HG03066 (cell line): ENCODE data around the gene AK1.

Experiments
- ATAC-seq: cut with Tn5 transposase; IDR thresholded peaks from one replicate; pipeline ENCODE4 v1.9.1; 2021; ENCODE audit warnings: low read depth; ENCODE audit not compliant: unreplicated experiment

AK1 gene

DNA sequence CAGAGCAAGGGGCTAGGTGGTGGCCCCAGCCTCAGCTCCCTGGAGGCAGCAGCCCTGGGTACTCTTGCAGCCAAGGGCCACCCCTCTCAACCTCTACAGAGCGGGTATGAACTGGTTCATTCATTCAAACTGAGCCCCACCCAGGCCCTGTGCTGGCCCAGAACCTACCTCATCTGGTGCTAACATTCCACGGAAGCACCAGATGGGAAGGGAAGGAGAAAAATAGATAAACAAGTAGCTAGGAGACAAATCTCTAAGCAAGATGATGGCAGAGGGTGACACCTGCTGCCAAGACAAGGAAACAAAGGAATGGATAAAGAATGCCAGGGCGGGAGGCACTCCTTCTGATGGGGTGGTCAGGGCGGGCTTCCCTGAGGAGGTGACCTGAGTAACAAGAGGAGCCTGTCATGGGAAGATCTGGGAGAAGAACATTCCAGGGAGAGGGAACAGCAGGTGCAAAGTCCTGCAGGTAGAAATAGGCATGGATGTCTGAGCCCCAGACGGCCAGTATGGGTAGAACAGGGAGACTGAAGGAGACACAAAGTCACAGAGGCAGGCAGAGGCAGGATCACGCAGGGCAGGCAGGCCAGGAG is 33.2 kb upstream of the AK1 start:
- ATAC-seq = no peak

DNA sequence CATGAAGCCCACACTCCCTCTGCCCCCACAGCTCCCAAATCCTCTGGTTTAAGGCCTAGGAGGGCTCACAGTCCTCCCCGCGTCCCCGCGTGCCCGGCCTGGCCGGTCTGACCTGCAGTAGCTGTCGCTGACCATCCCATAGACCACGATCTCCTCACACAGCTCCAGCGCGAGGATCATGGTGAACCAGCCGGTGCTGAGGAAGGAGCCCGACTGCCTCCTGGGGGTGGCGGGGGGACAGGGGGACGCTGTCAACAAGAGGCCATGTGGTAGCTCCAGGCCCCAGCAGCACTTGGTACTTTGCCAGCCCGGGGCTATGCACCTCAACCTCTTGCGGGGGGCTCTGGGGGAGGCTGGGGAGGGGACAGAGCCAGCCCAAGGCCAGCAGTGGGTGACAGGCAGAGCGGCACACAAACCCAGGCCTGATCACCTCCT is 32.4 kb upstream of the AK1 start:
- ATAC-seq = no peak

DNA sequence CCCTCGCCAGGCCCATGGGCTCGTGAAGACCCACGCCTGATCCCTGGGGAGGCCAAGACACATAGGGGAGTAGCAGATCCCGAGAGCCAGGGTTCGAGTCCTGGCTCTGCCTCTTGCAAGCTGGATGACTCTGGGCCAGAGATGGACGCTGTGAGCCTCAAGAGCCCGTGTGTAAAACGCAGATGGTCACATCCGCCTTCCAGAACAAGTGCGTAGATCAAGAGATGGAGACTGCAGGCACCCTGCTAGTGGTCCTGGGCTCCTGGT is 31.1 kb upstream of the AK1 start:
- no peak for ATAC-seq

DNA sequence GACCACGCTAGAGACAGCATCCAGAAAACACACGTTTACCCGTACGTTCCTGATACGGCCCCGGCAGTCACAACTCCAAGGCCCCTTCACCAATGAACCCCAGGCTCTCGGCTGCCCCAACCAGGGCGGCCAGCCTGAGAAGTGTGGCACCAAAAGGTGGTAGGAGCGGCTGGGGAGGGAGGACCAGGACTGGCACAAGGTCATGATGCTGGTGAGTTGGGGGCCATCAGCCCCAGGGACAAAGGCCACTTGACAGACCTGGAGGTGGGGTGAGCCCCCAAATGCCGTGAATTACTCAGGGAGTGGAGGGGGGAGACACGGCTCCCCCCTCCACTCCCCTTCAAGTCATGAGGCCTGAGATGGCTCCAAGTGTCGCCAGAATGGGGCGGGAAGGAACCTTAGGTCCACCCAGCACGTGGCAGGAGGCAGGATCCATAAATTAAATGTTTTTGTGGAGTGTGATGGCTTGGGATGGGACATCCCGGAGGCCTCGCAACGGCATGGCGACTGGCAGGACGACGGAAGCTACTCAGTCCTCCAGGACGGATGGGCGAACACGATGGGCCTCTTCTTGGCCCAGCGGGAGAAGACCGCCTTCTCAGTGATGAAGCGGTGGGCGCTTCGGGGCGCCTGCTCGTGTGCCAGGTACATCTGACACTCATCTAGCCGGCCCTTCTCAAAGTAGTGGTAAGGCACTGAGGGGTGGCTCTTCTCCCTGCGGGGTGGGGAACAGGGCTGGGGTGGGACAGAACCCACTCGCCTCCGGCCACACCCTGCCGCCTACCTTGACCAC is 30.6 kb upstream of the AK1 start:
- no peak for ATAC-seq

DNA sequence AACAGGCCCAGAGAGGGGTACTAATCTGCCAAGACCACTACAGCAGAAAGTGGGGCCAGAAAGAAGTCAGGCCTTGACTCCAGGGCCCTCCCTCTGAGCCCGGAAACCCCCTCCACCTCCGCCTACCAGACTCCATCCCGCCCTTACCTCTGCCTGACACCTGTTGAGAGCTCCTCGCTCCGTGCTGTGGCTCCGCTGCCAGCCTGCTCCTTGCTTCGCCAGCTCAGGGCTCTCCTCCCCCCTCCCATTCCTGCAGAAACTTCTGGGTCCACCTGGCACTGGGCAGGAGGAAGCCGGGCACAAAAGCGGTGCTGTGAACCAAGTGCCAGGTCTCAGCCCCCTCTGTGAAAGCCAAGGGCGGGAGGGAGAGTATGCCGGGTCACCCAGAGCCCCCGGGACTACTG is 28.3 kb upstream of the AK1 start:
- no peak for ATAC-seq

DNA sequence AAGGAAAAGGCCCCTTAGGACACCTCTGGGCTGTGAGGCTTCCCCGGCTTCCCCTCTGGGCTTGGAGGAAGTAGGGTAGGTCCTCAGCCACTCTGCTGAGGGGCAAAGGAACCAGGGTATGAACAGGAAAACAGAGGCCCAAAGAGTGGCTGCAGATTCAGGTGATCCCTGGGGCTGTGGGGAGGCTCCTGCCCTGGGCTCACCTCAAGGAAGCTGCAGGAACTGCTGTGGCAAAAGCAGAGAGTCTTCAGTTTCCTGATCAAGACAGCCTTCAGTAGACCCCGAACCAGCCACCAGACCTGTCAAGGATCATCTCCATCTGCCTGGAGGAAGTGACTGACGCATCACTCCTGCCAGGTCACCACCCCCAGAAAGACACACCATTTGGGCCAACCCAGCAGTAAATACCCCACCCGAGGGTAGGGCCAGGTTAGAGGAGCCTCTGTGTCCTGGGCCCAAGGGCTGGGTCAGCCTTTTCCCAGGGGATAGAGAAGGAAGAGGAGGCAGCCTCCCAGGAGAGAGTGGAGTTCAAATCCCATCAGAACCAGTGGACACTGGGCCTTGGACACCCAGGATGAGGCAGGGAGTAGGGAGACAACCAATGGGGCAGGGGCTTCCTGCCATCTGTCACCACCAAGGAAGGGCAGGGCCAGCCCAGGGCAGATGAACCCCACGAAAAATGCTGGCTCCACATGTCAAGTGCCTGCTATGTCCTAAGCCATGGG is 27.7 kb upstream of the AK1 start:
- no peak for ATAC-seq

DNA sequence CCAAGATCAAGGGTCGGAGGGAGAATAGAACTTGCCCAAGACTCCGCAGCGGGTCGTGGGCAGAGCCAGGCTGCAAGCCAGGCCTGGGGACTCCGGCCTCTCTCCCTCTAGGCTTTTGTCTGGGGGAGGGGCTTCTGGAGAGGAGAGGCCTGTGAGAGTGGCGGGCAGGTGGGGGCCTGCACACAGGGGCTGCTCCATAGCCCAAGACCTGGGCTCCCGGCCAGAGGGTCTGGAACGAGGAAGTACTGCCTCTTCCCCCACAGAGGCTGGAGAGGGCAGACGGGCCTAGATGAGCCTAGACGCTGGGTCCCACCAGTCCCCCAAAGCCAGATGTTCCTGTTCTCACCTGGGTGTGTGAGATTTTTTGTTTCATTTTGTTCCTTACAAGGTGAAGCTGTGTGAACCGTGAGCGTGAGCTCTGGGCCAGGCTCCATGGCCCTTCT is 27.1 kb upstream of the AK1 start:
- ATAC-seq = no peak

DNA sequence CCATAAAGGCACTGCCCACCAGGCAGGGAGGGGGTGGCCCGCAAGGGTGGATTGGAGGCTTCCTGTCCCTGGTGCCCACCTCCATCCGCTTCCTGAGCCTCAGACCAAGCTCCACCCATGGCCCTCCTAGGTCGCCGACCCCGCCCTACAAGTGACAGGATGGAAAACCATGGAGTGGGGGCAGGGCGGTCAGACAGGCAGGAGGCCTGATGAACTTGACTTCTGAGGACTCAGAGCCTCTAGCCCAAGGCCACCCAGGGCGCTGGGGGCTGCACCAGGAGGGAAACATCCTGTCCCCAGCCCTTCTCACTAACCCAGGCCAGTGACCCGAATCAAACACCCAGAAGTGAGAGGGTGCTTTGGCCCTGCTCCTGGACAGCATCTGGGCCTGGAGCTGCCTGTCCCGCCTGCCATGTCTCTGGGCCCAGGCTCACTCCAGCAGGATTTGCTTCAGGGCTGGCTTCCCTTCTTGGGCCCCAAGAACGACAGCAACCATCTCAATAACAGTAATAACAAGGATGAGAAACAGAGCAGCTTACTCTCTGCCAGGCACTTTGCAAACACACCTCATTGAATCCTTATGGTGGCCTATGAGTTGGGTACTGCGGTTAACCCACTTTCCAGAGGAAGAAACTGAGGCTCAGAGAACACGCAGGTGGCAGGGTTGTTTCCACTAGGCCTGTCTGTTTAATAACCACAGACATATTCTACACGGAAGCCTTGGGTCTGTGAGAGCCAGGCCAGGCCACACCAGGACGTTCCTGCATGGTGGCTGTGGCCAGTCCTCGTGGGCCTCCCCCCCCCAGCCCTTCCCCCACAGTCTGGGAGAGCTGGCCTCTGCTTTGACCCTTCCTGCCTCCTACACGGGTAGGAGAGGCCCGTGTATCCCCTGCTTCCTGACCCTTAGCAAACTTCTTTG is 26.3 kb upstream of the AK1 start:
- ATAC-seq = no peak

DNA sequence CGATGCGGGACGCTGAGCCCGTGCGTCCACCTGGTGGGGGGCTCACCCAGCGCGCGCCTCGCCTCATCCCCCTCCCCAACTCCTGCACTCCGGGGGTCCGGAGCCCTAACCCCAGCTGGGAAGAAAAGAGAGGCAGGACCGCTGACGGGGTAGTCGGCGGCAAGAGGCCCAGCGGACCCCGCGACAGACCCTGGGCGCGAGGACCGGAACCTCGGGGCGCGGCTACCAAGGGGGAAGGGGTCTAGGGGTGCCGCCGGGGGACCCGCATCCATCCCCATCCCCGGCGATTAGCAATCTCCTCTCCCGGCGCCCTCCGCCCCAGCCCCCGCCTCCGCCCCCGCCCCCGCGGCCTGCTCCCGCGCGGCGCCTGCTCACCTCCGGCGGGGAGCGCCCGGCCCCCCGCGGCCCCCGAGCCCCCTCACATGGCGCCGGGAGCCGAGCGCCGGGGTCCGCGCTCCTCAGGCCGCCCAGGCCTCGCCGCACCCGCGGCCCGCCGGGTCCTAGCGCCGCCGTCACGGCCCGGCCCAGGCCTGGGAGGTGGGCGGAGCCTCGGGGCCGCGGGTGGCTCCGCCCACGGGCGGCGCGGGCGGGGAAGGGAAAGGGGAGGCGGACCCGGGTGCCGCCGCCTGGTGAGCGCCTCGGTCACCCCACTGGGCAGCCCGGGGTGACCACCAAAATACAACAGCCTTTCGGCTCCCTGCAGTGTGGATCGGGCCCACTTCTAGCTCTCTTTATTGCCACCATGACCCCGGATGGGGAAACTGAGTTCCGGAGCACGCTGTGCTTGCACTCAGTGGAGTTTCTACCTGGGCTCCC is 21.9 kb upstream of the AK1 start, which contains the start of gene ST6GALNAC6:
Gene ST6GALNAC6 (minus strand): TSS at position 476 of the 816 bp plus-strand sequence. CDS start 1,622 bp downstream, outside the sequence.
- no peak for ATAC-seq

DNA sequence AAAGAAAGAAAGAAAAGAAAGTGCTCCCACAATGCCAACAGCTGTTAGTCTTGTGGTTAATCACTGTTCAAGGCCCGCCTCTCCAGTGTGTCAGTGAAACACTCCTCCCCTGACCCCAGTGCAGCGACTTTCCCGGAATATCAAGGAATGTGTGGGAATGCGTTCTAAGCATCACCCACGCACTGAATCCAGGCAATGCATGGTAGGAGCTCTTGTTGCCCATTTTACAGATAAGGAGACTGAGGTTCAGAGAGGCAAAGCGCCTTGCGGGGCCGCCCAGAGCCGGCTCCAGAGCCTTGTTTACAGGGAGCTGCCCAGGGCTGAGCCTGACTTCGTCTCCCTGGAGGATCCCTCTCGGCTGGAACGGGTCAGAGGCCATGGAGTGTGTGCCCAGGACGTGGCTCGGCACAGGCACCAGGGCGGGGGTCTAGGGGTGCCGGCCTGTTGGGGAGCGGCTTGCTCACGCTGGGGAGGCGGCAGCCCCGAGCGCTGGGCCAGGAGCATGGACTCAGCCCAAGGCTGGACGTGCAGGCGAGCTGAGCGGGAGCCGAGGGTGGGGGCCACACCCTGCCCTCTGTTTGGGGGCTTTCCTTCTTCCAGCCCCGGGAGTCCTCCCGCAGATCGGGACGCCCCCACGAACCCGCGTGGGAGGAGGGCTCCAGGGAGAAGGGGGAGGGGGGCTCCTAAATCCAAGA is 21.1 kb upstream of the AK1 start:
- no peak for ATAC-seq

DNA sequence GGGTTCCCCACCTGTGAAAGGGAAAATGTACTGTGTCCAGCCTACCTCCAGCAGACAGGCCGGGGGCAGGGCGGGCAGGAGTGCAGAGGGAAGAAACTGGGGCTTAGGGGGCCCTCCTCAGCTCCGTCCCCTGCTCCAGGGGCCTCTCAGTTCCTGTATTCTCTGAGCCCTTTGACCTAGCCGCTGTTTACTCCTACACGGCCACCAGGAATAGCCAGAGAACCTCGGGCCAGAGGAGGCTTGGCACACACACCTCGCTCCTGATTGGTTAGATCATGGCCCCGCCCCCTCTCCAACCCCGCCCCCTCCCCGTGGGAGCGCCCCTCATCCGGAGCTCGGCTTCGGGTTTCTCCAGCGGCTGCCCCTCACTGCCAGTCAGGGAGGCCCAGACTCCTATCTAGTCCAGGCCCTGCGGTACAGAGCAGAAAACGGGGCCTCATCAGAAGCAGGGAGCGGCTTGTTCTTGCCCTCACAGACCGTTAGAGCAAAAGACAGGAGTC is 19.8 kb upstream of the AK1 start:
- no peak for ATAC-seq

DNA sequence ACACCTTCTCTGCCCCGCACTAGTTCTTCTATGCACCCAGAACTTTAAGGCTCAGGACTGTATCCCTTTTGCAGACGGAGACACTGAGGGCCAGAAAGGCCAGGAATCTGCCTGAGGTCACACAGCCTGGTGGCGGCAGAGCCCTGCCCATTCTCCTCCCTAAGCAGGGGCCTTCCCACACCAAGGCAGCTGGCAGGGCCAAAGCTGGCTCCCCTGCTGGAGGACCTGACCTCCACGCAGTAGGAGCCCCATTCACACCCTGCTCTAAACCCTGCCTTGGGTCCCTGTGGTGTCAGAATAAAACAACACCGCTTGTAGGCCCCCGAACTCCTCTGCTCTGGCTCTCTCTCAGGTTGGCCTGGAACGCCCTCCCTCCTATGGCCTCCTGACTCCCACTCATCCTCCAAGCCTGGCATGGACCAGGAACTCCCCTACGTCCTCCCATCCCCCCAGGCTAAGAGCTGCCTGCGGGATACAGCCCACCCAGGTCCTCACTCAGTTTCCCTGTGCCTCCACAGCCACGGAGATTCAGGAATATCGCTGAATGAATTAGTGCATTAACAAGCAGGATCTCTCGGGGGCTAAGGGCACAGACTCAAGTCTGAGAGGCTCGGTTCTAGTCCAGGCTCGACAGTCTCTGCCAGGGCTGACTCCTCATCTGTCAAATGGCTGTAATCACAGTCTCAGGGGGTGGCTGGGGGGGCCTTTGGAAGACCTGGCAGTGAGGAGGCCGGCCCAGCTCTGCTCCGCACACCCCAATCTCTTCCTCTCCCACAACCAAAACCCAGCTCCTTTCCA is 19.1 kb upstream of the AK1 start:
- ATAC-seq = no peak

DNA sequence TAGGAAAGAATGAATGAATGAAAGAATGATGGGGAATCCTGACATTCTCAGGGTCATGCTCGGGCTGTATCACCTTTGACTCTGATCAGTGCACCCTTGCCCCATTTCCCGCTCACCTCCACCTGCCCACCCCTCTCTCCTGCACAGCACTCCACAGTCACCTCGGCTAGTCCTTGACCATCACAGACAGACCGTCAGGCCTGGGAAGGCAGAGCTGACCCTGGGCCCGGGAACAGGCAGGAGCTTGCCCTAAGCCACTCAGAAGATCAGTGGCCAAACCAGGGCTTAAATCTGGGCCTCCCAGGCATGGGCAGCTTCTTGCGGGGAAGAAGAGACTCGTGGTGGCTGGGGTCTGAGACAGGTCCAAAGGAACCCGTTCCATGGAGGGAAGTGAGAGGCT is 18.3 kb upstream of the AK1 start:
- no peak for ATAC-seq

DNA sequence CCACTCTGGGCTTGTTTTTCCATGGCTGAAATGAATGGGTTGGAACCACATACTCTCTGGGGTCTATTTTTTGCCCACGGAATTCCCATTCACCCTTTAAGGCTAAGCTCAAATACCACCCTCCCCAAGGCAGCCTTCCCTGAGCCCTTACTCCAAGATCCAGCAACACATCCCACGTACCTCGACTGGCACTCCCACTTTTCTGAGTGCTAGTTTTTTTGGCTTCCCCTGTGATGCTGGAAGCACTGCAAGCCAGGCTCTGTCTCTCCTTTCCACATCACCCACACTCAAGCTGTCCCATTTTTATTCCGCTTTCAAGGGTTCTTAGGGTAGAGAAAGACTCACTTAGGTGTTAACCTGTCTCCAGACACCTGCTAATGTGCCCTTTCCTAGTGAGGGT is 15.9 kb upstream of the AK1 start:
- ATAC-seq = no peak

DNA sequence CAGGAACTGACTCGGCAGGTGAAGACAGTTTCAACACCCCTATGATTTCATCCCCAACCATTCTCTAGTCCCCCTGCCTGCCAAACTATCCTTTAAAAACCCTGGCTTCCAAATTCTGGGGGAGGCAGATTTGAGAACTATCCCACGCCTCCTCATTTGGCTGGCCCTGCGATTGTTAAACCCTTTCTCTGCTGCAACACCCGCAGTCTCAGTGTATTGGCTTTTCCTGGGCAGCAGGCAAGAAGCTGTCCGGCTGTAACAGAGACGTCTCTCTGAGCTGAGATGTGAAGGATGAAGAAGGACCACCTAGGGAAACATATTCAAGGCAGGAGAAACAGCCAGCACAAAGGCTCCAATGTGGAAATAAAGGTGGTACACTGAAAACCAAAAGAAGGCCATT is 15.4 kb upstream of the AK1 start:
- ATAC-seq = no peak

DNA sequence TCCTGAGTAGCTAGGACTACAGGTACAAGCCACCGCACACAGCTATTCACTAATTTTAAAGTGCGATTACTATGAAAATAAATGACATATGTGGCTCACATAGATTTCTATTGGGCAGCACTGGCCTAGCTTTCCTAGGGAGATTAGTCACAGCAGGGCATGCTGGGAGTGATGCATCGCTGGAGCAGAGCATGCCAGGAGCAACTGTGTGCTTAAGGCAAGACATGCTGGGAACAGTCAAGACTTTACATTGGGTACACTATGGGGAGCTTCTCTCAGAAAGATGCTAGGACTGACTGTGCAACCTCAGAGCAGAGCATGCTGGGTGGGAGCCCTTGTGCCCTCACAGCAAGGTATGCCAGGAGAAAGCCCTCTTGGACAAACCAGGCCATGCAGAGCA is 12.6 kb upstream of the AK1 start:
- no peak for ATAC-seq

DNA sequence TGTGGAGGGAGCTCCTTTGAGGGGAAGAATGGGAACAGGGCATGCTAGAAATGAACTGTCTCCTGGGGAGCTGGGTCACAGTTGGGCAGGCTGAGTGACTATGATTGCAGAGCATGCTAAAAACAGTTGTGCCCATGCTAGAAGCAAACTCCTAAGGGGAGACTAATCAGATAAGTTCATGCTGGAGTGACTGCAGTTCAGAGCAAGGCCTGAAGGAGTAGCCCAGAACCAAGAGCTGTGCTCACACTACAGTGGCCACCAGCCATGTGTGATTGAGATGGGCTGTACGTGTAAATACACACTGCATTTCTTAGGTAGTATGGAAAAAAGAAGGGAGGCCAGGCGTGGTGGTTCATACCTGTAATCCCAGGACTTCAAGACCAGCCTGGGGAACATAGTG is 10.3 kb upstream of the AK1 start:
- ATAC-seq = no peak

DNA sequence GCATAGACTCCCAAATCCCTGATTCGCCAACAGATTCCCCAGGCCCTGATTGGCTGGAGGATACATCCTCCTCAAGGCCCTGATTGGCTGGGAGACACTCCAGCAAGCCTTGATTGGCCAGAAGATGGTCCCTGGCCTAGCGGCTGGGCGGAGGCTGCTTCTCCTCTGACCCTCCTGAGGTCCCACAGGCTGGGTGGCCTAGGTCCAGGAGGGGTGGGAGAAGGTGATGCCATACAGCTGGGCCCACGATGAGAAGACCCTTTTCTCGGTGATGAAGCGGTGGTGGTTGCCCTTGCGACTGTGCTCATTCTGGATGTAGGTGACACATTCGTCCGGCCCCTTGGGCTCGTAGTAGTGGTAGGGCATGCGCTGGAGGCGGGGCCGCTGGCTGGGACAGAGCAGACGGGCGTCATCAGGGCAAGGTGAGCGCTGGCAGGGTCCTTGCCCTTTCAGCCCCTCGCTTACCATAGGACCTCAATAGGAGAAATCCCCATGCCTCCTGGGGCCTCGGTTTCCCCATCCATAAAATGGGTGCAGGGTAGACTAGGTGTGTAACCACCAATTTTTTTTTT is 9.0 kb upstream of the AK1 start:
- no peak for ATAC-seq
